GM18517 (cell line): Measurements from ENCODE around the gene SLC4A2.
A peak's percentile ranks its signal among the peaks of the same experiment; 100 is the strongest.

Experiments
- ATAC-seq: cut with Tn5 transposase; IDR thresholded peaks from one replicate; pipeline ENCODE4 v1.9.1; 2021; ENCODE audit warnings: mild to moderate bottlenecking, moderate library complexity; ENCODE audit not compliant: unreplicated experiment

Gene SLC4A2

DNA sequence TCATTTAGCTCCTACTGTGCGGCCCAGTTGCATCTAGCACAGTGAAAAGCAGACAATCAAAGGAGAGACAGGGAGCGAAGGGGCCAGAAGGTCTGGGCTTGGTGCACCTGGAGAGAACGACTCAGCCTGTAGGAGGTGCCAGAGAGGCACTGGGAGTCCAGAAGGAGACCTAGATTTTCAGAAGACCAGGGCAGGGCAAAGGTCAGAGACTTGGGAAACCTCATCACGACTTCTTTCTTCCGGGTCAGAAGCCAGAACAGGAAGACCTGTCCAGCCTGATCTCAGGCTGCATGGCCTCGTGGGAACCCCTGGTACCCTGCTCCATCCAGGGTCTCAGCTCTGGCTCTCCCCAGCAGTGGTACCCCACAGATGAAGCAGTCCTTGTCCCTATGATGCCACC is 32.0 kb downstream of the SLC4A2 start:
- no peak for ATAC-seq

DNA sequence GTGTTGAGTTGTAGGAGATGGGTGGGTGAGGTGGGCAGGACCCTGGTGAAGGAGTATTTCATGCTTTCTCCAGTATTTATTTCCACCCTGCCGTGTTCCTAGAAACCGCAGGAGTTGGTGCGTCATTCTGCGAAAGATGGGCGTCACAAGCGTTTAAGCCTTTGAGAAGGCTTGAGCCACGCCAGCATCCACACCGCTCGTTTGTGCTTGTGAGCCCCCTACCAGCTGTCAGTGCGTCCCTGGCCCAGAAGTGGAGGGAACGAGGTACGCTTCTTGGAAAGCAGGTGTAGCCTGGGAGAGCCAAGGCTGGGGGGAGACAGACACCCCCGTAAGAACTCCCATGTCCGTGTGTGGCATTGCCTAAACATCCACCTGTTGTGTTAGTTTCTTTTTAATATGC is 32.6 kb downstream of the SLC4A2 start:
- ATAC-seq, result no peak

GRCh38 chr7:151093748-151094147 is 34.4 kb downstream of the SLC4A2 start:
- no peak for ATAC-seq

DNA sequence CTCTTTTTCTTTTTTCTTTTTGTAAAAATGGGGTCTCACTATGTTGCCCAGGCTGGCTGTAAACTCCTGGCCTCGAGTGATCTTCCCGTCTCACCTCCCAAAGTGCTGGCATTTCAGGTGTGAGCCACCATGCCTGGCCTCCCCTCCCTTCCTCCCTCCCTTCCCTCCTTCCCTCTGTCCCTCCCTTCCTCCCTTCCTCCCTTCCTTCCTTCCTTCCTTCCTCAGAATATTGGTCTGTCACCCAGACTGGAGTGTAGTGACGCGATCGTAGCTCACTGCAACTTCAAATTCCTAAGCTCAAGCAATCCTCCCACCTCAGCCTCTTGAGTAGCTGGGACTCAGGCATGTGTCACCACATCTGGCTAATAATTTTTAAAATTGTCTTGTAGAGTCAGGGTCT is 35.3 kb downstream of the SLC4A2 start:
- no peak for ATAC-seq

DNA sequence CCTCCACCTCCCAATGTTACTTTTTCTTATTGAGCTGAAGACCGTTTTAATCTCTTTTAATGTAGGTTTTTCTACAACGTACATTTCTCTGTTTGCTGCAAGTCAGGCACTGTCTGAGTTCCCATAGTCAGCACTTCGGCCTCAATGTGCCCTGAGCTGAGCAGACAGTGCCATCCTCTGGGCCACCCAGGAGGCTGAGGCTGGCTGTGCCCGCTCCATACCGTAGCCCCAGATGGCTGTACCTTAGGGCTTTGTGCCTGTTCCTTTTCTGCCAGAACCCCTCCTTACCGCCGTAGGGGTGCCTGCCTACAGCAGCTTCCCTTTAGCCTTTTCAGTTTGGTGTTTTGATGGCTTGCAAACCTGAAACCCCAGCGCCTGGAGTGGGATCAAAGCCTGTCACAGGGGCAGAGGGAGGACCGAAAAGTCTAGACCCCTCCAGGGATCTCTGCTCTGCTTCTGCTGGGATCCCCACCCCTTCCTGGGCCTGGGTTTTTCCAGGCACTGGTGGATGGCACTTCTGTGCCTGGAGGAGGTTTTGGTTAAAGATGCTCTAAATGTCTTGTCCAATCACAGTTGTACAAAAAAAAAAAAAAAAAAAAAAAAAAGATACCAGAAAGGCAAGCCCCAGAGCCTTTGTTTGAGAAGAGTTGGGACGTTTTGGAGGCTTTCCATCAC is 35.9 kb downstream of the SLC4A2 start:
- no peak for ATAC-seq

- ATAC-seq, result no peak
Observed at GRCh38 chr7:151095828-151096475, 36.6 kb downstream of the SLC4A2 start.

DNA sequence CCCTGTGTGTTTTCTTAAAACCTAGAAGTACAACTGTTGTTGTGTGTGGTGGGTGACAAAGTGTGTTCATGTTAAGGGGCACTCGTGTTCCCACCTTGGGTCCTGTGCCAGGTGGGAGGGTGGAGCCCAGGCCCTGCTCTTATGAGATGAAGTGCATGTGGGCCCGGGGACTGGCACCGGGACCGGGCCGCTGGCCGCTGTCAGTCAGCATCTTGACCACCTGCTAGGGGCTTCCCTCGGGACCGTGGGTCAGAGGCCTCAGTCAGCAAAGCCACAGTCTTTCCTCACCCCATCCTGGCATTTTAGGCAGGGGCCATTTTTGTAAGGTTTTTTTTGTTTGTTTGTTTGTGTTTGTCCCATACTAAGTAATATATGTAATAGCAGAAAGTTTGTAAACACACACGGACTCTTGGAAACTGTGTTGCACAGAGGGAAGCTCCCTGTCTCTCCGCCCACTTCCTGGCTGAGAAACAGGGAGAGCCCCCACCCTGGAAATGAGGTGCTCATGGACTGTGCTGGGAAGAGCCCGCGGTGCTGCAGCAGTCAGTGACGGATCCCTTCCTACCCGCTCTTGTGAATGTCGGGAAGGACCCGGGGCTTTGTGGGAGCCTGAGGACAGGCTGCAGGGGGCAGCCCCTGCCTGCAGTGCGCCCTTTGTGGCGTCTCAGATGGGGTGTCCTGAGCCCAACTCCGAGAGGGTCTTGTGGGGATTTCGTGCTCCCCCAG is 40.3 kb downstream of the SLC4A2 start:
- ATAC-seq, result no peak

DNA sequence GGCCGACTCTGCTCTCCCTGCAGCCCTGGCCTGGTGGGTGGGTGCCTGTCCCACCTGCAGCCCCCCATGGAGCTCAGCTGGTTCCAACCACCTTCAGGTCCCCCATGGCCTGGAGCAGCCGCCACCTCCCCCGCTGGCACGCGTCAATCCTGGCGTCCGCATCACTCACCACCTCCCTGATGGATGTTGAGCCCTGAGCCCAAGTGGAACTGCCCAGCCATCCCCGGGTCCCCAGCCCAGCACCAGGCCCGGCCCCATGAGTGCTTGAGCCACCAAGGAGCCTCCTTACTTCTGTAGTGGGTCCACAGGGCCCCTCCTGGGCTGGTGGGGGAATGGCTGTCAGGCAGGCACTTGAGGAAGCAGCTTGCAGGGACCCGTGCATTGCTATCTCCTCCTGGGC is 41.5 kb downstream of the SLC4A2 start:
- no peak for ATAC-seq

- ATAC-seq, result no peak
Observed at GRCh38 chr7:151101621-151102396, 42.4 kb downstream of the SLC4A2 start.

GRCh38 chr7:151102991-151103390 is 43.6 kb downstream of the SLC4A2 start:
- no peak for ATAC-seq

DNA sequence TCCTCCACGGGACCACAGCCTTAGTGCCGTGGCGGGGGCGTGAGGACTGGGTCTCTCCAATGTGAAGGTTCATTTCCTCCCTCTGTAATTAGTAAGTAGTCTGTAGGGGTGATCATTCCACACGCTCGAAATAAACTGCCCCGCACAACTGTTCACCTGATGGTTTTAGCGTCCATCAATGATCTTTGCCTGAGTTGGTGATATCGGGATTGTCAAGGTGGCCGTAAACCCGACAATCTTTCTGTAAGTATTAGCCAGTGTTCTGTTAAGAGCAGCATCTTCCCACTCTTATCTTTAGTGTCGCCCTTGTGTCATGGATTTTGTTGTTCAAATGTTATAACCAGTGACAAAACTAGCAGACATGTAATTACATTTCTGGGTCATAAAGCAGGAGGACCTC is 44.6 kb downstream of the SLC4A2 start:
- no peak for ATAC-seq

GRCh38 chr7:151104411-151105235 is 45.2 kb downstream of the SLC4A2 start:
- no peak for ATAC-seq

- no peak for ATAC-seq
Observed at GRCh38 chr7:151107882-151108281, 48.5 kb downstream of the SLC4A2 start.

DNA sequence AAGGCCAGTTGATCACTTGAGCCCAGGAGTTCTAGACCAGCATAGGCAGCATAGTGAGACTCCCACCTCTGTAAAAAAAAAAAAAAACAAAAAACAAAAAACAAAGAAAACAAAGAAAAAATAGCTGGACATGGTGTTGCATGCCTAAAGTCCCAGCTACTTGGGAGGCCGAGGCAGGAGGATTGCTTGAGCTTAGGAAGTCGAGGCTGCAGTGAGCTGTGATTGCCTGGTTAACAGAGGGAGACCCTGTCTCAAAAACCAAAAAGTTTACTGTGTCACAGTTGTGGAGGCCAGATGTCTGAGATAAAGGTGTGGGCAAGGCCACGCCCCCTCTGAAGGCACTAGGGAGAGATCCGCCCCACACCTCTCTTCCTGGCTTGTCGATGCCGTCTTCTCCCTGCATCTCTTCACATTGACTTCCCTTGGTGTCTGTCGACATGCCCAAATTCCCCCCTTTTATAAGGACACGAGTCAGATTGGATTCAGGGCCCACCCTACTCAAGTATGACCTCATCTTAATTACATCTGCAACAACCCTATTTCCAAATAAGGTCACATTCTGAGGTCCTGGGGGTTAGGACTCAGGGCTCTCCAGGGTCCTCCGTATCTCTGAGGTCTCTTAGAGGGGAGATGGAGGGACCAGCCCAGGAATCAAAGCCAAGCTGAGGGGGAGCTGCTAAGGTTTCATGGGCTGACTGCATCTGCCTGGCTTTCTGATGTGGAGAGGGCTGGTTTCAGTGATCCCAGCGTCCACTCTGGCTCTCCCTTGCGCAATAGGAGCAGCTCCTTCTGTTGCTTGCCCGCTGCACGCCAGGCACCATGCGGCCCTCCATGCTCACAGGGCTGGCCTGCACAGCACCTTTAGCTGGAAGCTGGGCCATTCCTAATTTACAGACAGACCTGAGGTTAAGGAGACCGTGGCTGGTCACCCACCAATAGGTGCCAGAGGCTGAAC is 50.0 kb downstream of the SLC4A2 start:
- no peak for ATAC-seq

DNA sequence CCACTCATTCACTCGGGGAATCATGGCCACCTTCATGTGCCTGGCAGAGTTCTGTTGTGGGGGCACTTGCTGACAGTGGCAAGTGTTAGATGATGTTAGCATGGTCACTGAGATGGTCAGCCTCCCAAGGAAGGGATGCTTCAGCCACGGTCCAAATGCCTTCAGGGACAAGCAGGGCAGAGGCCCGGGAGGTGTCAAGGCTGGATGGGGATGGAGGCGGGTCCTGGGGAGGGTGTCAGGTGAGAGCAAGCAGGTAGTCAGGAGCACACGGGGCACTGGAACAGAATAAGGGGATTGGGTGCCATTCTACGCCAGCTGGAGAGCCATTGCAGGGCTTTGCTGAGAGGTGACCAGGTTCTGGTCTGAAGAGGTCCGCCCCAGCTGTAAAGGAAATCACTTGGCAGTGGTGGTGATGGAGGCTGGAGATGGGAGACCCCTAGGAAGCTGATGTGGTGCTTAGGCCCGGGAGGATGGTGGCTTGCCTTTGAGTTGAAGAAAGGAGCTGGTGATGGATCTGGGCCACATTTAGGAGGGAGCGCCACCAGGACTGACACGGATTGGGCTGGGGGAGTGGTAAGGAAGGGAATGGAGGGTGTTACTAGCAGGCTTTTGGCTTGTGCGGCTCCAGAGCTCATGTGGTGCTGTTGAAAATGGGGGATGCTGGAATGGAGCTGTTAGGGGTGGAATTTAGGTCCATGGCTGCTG is 51.0 kb downstream of the SLC4A2 start:
- no peak for ATAC-seq

DNA sequence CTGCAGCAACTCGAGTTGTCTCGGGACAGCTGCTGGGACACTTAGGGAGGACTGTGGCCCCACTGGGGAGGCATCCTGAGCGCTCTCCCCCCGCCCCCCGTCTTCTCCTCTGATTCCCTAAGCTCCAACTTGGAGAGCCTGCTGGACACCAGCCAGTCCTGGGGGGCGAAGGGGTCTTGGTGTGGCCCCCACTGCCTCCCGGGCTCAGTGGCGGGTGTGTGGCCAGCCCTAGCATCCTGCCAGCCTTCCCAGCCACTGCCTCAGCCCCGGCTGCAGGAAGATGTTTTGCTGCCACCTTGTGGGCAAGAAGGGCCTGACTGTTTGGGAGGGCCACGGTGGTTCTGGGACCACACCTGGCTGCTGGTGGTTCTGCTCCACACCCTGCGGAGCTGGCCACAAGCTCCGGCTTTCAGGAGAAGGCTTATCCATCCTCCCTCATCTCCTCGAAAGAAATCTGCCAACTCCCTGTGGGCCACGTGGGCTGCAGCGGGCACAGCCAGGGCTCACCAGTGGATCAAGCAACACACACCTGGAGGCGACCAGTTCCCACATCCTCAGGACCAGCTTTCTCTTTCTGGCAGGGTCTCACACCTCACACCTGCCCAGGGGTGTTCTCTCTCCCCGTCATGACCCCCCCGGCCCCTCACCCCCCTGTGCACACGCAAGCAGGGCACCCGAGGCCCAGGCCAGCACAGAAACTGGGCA is 51.7 kb downstream of the SLC4A2 start:
- ATAC-seq, result peak; percentile 68

GRCh38 chr7:151113344-151114150 is 54.2 kb downstream of the SLC4A2 start:
- ATAC-seq, result no peak
